ENCODE measurements around the gene LIPK.
"Not testable (repeated sequence)": the region's sequence is repeated elsewhere in the genome, so short reads cannot be mapped to it uniquely, and the experiment has no call there.

The LIPK gene

GRCh38 chr10:88721392-88721791 is 15.3 kb downstream of the LIPK start:
- DNase-seq (ENCODE audit: low spot score): no peak

- no peak for DNase-seq (ENCODE audit: low spot score)
These were observed 19.7 kb downstream of the LIPK start for GRCh38 chr10:88725798-88726197.

GRCh38 chr10:88728107-88728763 is 22.2 kb downstream of the LIPK start:
- no peak for DNase-seq (ENCODE audit: low spot score)

- no peak for DNase-seq (ENCODE audit: low spot score)
These were observed 24.8 kb downstream of the LIPK start for GRCh38 chr10:88730864-88731263.

- no peak for DNase-seq (ENCODE audit: low spot score)
These were observed 25.2 kb downstream of the LIPK start for GRCh38 chr10:88731296-88731695.

- no peak for DNase-seq (ENCODE audit: low spot score)
These were observed 27.2 kb downstream of the LIPK start for GRCh38 chr10:88733215-88733614.

GRCh38 chr10:88735661-88736060 is 29.6 kb downstream of the LIPK start:
- DNase-seq (ENCODE audit: low spot score): no peak

GRCh38 chr10:88741921-88742320 is 35.9 kb downstream of the LIPK start:
- DNase-seq (ENCODE audit: low spot score): not testable (repeated sequence)

- no peak for DNase-seq (ENCODE audit: low spot score)
These were observed 36.4 kb downstream of the LIPK start for GRCh38 chr10:88742448-88742847.

GRCh38 chr10:88744002-88744401 is 38.0 kb downstream of the LIPK start:
- DNase-seq (ENCODE audit: low spot score): no peak

GRCh38 chr10:88745633-88746032 is 39.6 kb downstream of the LIPK start:
- no peak for DNase-seq (ENCODE audit: low spot score)

GRCh38 chr10:88754287-88754686 is 48.2 kb downstream of the LIPK start:
- peak; percentile 62 for DNase-seq (ENCODE audit: low spot score)

GRCh38 chr10:88755753-88756152 is 49.7 kb downstream of the LIPK start:
- DNase-seq (ENCODE audit: low spot score): no peak

GRCh38 chr10:88756660-88757059 is 50.6 kb downstream of the LIPK start:
- no peak for DNase-seq (ENCODE audit: low spot score)

- DNase-seq (ENCODE audit: low spot score): no peak
These were observed 53.5 kb downstream of the LIPK start, which contains the start of gene LIPN for GRCh38 chr10:88759366-88760101. Gene LIPN (plus strand): TSS chr10:88760020. CDS start chr10:88761406, 1,386 bp downstream.

GRCh38 chr10:88762906-88763305 is 56.9 kb downstream of the LIPK start:
- no peak for DNase-seq (ENCODE audit: low spot score)

GRCh38 chr10:88763441-88763840 is 57.4 kb downstream of the LIPK start:
- no peak for DNase-seq (ENCODE audit: low spot score)

- no peak for DNase-seq (ENCODE audit: low spot score)
These were observed 58.1 kb downstream of the LIPK start for GRCh38 chr10:88764110-88764509.

GRCh38 chr10:88765816-88766215 is 59.8 kb downstream of the LIPK start:
- no peak for DNase-seq (ENCODE audit: low spot score)

GRCh38 chr10:88769384-88769783 is 63.3 kb downstream of the LIPK start:
- no peak for DNase-seq (ENCODE audit: low spot score)

- no peak for DNase-seq (ENCODE audit: low spot score)
These were observed 75.2 kb downstream of the LIPK start for GRCh38 chr10:88781206-88781605.

GRCh38 chr10:88782222-88782621 is 76.2 kb downstream of the LIPK start:
- DNase-seq (ENCODE audit: low spot score): no peak

GRCh38 chr10:88783724-88784123 is 77.7 kb downstream of the LIPK start:
- DNase-seq (ENCODE audit: low spot score): peak; percentile 19
